HG03108 (cell line): Measurements from ENCODE around the gene MAST4.
"Not testable (repeated sequence)": the region's sequence is repeated elsewhere in the genome, so short reads cannot be mapped to it uniquely, and the experiment has no call there.

Experiments
- ATAC-seq: cut with Tn5 transposase; IDR thresholded peaks from one replicate; pipeline ENCODE4 v1.9.1; 2021; ENCODE audit warnings: moderate library complexity; ENCODE audit not compliant: unreplicated experiment

Gene MAST4

GRCh38 chr5:67168069-67168468 lies 571.9 kb downstream of the MAST4 start:
- ATAC-seq, result no peak

GRCh38 chr5:67170767-67171166 lies 574.6 kb downstream of the MAST4 start:
- no peak for ATAC-seq

GRCh38 chr5:67173351-67173750 lies 577.2 kb downstream of the MAST4 start:
- ATAC-seq, result not testable (repeated sequence)

- no peak for ATAC-seq
These were observed 577.8 kb downstream of the MAST4 start for GRCh38 chr5:67173959-67174358.

GRCh38 chr5:67176936-67177335 lies 580.7 kb downstream of the MAST4 start:
- no peak for ATAC-seq

GRCh38 chr5:67178085-67178484 lies 581.9 kb downstream of the MAST4 start:
- ATAC-seq, result no peak

- no peak for ATAC-seq
These were observed 582.8 kb downstream of the MAST4 start for GRCh38 chr5:67178966-67179365.

- no peak for ATAC-seq
These were observed 583.6 kb downstream of the MAST4 start for GRCh38 chr5:67179697-67180361.

GRCh38 chr5:67181648-67182221 lies 585.5 kb downstream of the MAST4 start:
- no peak for ATAC-seq

- ATAC-seq, result no peak
These were observed 586.2 kb downstream of the MAST4 start for GRCh38 chr5:67182301-67182790.

GRCh38 chr5:67183859-67184258 lies 587.7 kb downstream of the MAST4 start:
- ATAC-seq, result no peak

GRCh38 chr5:67187006-67187715 lies 591.0 kb downstream of the MAST4 start:
- no peak for ATAC-seq

GRCh38 chr5:67188274-67189078 lies 592.3 kb downstream of the MAST4 start:
- no peak for ATAC-seq

GRCh38 chr5:67189079-67189354 lies 592.8 kb downstream of the MAST4 start:
- no peak for ATAC-seq

GRCh38 chr5:67189931-67190330 lies 593.7 kb downstream of the MAST4 start:
- ATAC-seq, result no peak

- no peak for ATAC-seq
These were observed 594.2 kb downstream of the MAST4 start for GRCh38 chr5:67190410-67190809.

- ATAC-seq, result no peak
These were observed 594.7 kb downstream of the MAST4 start for GRCh38 chr5:67190861-67191260.

- ATAC-seq, result no peak
These were observed 596.7 kb downstream of the MAST4 start for GRCh38 chr5:67192719-67193438.

- no peak for ATAC-seq
These were observed 597.2 kb downstream of the MAST4 start for GRCh38 chr5:67193439-67193807.

GRCh38 chr5:67194166-67194565 lies 598.0 kb downstream of the MAST4 start:
- ATAC-seq, result no peak
